T-helper 22 cell (primary cell): ENCODE measurements around the gene ARID1B.

Experiments used
- DNase-seq: peaks from one replicate; pipeline ENCODE4 v3.0.0-alpha.2; 2020; ENCODE audit warnings: low read depth

ARID1B gene

DNA sequence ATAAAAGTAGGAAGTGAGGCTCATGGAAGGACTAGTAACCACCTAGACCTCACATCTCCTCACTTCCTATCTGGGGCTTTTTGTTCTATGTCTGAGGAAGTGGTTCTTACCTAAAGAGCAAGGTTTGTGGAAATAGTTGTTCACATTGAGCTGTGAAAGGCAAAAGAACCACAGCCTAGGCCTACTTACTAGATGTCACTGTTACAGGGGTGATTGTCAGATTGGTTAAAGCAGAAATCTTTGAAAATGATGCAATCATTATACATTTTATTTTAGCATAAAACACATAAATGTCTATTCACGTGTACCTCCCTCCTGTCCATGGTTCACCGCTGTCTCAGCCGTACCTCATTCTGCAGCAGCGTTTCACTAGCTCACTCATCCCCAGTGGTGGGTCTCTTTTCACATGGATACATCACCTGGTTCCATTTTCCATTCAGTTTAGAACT lies 277.4 kb downstream of the ARID1B start:
- peak; percentile 10 for DNase-seq

DNA sequence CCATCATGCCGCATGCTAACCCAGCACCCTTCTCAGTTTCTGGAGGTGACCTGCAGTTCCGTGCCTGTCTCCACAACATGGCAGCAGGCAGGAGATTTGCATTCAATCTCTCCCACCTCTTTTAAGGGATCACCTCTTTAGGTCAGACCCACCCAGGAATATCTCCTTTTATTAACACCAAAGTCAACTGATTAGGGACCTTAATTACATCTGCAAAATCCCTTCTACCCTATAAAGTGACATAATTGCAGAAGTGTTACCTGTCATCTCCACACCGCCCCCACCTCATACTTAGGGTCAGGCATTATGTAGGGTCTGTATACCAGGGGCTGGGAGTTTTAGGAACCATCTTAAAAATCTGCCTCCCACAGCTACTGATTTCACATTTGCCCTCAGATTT lies 278.7 kb downstream of the ARID1B start:
- DNase-seq: no peak

DNA sequence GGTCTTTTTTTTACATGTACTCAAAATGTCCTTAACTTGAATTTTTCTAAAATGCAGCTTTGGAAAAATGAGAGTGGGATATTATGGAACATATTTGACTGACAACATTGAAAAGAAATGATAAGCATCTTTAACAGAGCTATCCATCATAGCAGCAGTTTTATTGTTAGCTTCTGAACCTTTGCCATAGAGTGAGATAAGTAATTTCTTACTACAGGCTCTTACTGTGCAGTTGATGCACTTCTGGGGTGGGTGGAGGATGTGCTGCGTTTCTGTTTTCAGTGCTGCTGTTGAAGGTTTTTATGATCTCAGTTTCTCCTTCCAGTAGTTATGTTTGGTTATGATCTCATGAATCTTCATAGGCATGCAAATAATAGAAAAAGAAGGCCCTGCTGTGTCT lies 279.1 kb downstream of the ARID1B start:
- DNase-seq: no peak

DNA sequence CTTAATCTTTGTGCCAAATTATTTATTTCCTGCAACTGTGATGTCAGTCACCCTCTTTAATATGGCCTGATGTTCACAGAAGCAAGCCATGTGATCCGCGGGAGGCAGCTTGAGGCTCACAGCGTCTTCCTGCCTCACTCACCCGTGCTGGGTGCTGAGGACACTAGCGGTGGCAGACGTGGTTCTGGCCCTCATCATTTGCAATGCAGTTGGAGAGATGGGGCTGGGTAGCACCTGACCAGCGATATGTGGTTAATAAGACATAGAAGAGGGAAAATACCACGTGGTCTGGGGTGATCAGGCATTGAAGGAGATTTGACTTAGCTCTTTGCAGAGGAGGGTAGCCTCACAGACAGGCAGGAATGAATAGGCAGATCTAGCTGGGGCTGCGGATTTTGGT lies 281.4 kb downstream of the ARID1B start:
- DNase-seq: no peak

DNA sequence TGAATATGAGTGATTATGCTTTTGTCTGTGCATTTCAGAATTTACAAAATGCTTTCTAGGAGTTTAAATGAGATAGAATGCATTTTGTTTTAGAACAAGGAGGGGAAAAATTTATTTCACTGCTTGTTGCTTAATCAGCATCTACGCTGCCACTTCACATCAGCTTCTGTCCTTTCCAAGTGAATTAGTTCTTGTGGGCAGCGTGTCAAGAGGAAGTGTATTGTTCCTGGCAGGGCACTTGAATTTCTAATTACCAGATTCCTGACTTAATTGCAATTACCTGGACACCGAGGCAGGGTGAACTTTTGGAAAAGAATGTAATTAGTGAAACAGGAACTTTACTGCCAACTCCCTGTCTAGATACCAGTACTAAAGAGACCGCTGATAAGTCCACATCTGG lies 282.6 kb downstream of the ARID1B start:
- DNase-seq: no peak

DNA sequence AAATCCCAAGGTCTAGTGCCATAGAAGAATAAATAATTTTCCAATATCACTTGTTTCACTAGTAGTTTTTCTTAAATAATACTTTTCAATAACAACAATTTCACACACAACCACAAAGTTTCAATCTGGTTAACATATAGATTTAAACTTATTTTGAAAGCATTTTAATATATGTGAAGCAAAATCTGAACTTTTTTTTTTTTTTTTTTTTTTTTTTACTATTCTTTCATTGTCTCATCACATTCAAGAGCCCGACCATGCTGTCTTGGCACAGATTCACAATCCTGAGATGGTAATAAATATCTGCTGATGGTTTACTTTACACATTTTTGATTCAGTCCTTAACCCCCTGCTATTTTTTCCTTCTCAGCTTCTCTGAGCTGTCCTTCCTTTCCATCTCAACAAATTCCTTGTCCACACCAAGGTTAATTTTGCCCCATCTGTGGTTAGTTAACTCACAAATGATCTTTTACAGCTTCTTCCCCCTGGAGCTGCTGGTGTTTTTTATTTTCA lies 283.3 kb downstream of the ARID1B start:
- DNase-seq: no peak

DNA sequence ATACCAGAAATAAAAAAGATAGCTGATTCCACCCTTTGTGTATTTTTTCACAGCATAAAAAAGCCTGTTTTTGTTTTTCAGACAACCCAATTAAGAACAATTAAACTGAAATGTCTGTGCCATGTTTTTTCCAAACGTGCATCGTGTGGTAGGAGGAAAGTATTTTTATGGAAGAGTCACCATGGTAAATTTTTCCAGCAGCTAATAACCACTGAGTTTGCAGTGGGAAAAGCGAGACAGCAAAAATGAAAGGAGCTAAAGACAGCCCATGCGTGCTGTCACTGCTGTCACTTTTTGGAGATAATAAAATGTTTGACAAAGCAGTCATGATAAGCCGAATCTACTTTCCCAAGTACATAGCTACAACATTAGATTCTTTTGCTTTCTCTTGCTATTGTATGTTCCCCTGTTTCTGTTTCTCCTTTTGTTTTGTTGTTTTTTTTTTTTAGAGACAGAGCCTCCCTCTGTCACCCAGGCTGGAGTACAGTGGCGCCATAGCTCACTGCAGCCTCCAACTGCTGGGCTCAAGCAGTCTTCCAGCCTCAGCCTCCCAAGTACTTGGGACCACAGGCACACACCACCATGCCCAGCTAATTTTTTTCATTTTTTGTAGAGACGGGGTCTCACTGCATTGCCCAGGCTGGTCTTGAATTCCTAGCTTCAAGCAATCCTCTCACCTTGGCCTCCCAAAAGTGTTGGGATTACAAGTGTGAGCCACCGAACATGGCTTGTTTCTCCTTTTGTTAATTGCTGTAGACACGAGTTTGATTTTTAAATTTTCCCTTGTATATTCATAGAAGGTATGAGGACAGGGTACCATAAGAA lies 284.8 kb downstream of the ARID1B start:
- no peak for DNase-seq

DNA sequence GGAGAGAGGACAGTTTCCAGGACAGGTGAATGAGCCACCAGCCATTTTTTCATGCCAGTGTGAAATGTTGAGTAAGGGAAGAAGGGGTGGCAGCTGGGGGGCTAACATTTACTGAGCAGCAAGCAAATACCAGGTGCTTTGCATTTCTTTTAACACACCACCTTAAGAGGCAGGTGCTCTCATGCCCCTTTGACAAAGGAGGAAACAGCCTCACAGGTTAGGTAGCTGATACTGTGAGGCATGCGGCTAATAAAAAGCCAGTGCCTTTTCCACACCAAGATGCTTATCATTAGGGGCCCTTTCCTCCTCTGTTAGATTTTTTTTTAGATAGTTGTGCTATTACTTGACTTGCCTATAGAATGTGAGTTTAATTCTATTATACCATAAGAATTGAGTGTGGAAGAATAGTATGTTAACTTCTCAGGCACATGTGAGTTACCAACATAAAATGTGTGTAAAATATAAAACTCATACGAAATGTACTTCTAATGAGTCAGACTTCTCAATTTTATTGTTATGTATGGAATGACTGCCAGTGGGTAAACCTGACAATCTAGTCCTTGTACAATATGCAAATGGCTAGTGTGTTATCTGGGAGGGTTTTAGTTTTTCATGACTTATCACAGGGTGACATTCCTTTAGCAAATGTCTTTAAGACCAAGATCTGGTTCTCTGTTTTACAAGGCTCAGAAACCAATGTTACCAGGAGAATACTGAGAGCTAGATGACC lies 286.2 kb downstream of the ARID1B start:
- DNase-seq: no peak

DNA sequence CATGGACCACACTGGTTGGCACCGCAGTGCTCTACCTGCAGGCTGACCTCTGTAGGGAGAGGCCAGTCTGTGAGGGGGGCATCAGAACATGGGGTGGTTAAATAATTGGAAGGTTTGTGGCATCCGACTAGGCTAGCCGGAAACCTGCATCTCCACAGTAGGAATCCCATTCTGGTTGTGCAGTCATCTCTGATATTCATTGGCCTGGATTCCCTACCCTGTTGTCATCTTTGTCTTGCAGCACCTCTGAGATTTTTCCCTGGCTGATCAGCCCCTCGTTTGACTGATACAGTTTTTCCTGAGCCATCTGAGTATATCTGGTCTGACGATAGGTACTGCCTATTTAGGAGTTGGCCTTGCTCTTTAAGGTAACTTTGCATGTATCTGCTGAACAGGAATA lies 286.7 kb downstream of the ARID1B start:
- no peak for DNase-seq

DNA sequence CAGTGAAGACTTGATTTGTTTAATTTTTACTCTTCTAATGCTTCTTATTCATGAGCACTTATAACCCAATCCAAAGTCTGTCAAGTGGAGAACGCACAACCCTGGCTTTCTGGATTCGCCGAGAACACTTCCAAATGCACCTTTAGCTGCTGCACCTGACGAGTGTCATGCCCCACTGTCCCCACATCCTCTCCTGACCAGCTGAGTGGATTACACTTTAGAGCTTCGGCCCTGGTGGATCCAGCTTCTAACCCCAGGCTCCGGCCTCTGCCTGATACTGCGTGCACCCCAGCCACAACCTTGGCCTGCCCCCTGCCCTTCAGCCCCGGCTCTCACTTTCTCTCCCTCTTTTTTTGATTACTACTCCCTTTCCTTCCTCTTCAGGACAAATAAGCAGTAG lies 287.3 kb downstream of the ARID1B start:
- no peak for DNase-seq

DNA sequence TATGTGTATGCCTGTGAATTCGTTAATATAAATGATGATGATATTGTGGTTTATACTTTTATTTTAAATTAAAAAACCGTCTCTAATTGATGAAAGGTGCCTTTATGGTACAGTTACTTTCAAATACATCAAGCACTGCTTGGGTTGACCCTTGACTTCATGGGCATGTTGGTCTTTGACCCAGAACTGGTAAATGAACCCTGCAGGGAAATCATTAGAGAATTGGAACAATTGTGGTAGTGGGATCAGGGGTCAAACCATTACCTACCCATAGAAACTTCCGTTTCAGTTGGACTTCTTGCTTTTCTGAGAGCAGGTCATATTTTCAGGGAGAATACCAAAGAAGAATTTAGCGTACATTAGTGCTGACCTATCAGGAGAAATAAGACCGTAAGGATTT lies 288.2 kb downstream of the ARID1B start:
- no peak for DNase-seq

DNA sequence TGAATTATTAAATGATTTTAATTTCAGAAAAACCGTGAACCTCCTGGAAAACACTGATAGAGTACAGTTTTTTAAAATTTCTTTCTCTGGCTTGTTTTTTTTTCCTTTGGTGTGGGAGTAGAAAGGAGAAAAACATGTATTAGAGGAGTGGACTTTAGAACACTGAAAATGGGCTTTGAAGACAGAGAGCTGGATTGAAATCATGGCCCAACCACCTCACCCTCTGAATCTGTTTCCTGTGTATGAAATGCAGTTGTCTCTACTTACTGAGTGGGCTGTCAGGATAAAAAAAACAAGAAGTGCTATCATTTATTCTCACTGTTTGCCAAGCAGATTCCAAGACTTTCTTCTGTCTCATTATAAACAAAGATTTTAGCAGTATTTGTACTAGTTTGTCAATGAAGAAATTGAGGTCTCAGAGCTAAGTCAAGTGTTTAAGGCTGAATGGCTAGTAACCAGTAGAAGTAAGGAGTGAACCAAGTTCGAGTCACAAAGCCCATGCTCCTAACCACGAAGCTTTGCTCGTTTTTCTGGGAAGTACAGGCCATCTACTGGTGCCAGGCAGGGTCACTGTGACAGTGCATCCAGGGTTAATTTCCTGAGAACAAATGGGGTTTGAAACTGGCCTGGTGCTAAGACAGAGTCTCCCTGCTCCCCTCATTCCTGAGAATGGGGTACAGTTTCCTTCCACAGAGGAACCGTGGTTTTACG lies 289.8 kb downstream of the ARID1B start:
- DNase-seq: no peak

DNA sequence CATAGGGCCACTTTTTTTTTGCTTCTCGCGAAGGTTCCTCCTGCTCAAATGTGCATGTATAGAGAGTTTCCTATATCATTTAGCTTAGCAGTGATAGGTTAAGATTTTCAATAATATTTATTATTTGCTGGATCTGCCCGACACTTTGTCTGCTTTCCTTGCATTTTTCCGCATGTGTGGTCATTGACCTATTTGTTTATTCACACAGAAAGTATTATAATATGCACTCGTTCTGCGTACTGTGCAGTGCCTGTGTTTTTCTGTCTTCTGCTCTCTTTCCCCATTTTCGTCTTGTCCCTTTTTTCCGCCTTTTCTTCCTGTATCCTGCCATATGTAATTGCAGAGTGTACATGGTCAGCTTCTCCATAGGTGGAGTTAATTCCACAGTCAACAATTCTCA lies 290.3 kb downstream of the ARID1B start:
- no peak for DNase-seq

DNA sequence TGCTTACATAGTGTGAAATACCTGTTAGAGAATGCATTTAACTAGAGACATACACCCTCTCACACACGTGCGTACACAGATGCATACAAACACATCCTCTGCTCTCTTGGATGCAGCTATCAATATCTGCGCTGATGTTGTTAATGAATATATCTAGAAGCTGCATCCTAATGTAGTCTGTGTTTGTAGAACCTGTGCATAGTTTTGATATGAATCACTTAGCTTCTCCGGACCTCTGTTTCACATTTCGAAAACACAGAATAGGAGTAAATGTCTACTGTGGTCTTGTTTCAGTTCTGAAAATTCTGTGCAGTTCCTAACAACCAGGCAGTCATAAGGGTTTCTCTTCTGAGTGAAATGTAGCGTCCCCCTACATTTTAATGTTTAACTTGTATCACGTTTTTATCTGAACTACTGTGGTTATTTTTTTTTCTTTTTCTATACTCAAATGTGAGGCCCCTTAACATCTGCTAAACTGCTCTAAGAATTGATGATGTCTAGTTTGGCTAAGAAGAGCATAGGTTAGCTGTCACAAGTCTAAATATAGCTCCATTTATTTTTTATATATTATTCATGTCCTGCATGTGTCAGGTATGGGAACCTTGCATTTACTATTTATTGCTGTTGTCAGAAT lies 291.6 kb downstream of the ARID1B start:
- DNase-seq: no peak

DNA sequence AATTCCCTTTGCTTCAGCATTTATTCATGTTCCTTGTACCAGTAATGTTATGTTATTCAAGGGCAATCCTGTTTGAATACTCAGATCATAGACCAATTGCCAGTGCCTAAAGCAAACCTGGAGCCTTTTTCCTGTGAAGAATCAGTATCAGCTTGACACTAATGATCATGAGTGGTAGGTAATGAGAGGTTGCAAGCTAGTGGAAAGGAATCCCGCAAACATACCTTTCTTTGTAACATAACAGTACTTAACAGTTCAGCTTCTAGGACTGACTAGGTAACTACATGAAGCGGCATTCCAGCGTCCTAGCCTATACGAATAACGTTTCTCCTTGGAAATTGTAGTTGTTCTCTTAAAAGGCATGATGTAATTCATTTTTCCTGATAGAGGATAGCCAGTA lies 292.4 kb downstream of the ARID1B start:
- DNase-seq: no peak

DNA sequence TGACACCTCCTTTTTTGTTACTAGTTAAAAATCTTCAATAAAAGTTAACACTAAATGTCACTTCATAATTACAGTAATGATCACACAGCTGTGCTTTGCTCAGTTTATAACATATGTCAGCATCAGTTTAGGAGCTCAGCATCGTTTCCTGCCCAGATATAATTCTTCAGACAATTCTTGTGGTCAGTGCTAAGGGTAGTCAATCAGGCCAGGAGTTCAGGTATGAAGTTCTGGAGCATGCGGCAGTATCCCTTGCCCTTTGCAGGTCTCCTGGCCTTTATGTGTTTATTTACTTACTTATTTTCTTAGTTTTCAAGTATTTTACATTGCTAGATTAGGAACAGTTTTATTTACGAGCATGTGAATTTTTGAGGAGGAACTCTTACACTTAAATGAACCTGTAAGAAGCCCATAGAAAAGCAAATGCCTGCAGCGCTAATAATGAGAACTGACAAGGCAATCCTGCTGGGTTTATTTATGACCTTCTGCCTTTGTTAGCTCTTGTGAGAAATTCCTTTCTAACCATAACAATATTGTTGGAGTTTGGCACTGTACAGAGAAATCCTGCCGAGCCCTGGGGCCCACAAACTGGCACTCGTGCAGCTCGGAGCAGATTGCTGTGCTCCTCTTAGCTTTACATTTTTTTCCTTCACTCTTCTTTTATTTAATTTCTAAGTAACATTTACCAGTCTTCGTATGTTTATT lies 293.4 kb downstream of the ARID1B start:
- no peak for DNase-seq

DNA sequence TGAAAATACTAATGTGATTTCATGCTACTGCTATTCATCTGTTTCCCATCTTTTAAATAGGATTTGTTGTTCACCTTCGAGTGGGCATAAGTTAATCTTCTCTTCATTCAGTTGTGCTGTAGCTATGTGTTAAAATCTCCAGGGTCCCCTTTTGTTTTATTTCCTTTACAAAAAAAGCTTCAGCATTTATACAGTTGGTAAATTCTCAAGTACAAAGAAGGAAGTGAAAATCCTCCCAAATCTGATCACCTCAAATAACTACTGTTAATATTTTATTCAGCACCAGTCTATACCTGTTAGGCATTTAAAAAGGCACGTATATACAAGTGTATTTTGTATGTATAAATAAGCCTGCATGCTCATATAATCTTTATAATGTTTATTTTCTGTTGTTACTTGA lies 294.9 kb downstream of the ARID1B start:
- DNase-seq: no peak

DNA sequence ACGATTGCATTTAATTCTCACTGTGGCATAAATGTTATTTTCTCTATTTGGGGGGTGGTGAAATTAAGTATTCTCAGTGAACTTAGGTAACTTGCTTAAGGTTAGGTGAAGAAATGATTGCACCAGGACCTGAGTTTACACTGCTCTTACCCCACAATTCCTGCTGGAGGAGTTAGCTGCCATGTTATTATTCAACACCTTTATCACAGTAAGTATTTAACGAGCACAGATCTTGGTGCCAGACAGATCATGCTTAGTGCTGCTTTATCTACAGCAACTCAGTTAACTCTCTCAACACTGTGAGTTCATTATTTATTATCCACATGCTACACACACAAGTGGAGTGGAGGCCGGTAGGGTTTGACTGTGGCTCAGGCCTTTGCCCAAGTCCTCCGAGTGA lies 296.4 kb downstream of the ARID1B start:
- DNase-seq: no peak

DNA sequence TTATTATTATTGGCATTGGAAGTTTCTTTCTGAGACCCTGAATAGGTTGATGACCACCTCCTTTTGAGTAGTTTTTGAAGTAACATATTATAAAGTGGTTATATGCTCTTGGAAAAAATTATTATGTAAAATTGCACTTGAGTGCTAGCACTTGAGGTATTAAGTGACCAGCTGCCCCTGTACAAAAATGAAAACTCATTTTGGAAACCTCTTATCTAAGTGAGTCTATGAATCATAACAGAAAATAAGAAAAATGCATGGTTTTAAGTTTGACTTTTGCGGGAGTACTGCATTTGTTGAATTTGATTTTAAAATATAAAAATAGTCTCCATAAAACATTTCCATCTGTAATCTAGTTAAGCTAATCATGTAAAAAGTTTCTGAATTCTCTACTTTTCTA lies 297.8 kb downstream of the ARID1B start:
- no peak for DNase-seq

DNA sequence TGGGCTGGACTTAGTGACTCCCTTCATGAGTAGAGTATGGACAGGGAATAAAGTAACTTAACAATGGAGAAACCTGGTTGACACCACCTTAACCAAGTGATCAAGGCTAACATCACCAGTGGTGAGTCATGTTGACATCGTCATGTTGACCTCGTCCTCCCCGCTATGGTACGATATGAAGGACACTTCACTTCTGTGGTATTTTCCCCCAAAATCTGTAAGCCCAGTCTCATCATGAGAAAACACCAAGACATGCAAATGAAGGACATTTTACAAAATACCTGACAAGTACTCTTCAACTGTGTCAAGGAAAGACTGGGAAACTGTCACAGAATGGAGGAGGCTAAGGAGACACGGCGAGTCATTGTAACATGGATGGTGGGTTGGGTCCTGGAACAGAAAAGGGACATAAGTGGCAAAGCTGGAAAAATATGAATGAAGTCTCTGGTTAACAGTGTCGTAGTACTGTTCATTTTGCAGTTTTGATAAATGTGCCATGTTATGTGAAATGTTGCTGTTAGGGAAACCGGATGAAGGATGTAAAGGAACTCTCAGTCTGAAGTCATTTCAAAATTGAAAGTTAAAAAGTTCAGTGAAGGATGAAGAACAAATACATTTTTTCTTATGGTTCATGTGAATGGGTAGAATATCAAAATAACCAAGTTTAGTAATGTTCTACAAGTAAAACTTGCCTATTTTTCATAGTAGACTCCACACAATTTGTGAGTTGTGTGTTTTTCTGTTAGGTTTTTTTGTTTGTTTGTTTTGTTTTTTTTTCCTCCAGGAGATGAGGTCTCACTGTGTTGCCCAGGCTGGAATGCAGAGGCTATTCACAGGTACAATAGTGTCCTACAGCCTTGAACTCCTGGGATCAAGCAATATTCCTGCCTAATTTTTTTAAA lies 298.6 kb downstream of the ARID1B start:
- no peak for DNase-seq

DNA sequence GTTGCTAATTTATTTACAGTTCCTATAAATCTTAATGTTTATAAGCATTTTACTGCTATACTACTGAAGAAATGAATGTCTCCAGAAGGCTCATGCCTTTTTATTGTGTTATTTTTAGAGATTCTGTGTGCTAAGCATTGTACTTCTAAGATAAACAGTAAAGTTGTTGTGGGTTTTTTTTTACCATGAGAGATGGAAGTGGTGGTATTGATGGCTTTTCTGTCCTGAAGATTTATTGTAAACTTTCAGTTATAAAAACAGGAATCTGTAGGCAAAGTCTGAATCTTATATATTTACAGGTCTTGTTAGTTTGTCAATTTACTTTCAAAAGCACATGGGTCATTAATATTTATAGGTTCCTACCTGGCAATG lies 299.3 kb downstream of the ARID1B start:
- no peak for DNase-seq
